Measurements from ENCODE around the gene FHAD1.

FHAD1 gene

DNA sequence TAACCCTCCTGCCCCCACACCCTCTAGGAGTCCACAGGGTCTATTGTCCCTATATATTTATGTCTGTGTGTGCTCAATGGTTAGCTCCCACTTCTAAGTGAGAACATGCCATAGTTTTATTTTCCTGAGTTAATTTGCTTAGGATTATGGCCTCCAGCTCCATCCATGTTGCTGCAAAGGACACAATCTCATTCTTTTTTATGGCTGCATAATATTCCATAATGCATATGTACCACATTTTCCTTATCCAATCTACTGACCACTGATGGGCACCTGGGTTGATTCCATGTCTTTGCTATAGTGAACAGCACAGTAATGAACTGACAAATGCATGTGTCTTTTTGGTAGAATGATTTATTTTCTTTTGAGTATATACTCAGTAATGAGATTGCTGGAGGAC lies 13.3 kb upstream of the FHAD1 start:
- H2AFZ ChIP-seq (ENCODE audit: low read depth, low read length) = no peak overlapping the region
- peaks cover 11% of the 10 kb centered on the region for H3K4me1 ChIP-seq (ENCODE audit: low read length)
- H4K20me1 ChIP-seq (ENCODE audit: insufficient read depth, low read length) = no peaks in the 10 kb centered on the region
- H3K9ac ChIP-seq (ENCODE audit: low read length) = no peak overlapping the region
- H3K27me3 ChIP-seq (ENCODE audit: low read depth, low read length) = no peaks in the 10 kb centered on the region
- no peak overlapping the region for H3K4me3 ChIP-seq (ENCODE audit: low read length)
- H3K36me3 ChIP-seq (replicated peaks; ENCODE audit: low read depth, low read length) = no peaks in the 10 kb centered on the region
- no peak overlapping the region for H3K4me2 ChIP-seq (ENCODE audit: low read length)
- no peak for TF ChIP-seq EZH2phosphoT487 (IDR thresholded peaks at IDR 0.05; ENCODE audit: low read depth)
- TF ChIP-seq, protein P1, sequence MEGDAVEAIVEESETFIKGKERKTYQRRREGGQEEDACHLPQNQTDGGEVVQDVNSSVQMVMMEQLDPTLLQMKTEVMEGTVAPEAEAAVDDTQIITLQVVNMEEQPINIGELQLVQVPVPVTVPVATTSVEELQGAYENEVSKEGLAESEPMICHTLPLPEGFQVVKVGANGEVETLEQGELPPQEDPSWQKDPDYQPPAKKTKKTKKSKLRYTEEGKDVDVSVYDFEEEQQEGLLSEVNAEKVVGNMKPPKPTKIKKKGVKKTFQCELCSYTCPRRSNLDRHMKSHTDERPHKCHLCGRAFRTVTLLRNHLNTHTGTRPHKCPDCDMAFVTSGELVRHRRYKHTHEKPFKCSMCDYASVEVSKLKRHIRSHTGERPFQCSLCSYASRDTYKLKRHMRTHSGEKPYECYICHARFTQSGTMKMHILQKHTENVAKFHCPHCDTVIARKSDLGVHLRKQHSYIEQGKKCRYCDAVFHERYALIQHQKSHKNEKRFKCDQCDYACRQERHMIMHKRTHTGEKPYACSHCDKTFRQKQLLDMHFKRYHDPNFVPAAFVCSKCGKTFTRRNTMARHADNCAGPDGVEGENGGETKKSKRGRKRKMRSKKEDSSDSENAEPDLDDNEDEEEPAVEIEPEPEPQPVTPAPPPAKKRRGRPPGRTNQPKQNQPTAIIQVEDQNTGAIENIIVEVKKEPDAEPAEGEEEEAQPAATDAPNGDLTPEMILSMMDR (IDR thresholded peaks at IDR 0.05; ENCODE audit: low read depth, low read length) = no peak
- H3K27ac ChIP-seq (ENCODE audit: low read length) = no peak overlapping the region
- no peaks in the 10 kb centered on the region for H3K9me3 ChIP-seq (ENCODE audit: insufficient read depth, low read length)
- no peaks in the 10 kb centered on the region for H3K79me2 ChIP-seq (ENCODE audit: low read length)

DNA sequence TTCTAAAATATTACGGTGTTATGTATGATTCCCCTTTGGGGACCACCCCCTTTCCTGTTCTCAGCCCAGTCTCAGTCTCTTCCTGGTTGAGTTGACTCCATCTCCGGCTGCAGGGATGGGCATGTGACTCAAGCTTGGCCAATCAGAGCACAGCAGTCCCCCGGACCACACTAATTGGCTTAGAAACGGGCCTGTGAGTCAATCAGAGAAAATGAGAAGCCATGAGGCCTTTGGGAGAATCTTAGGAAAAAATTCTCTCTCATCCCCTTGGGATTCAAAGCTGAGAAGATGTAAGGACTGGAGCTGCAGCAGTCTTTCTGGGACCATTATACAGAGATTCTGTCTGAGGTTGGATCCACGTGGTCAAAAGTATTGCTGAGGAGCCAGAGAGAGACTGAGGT lies 10.7 kb upstream of the FHAD1 start:
- Histone ChIP-seq H3K4me2 (ENCODE audit: low read length) (no peak overlapping the region), H2AFZ (ENCODE audit: low read depth, low read length) (no peak overlapping the region), H3K79me2 (ENCODE audit: low read length) (no peaks in the 10 kb centered on the region), H3K4me3 (ENCODE audit: low read length) (no peak overlapping the region), H3K36me3 (replicated peaks; ENCODE audit: low read depth, low read length) (no peaks in the 10 kb centered on the region), H3K9me3 (ENCODE audit: insufficient read depth, low read length) (no peaks in the 10 kb centered on the region), H3K27ac (ENCODE audit: low read length) (no peak overlapping the region), H3K9ac (ENCODE audit: low read length) (no peak overlapping the region), H3K27me3 (ENCODE audit: low read depth, low read length) (no peaks in the 10 kb centered on the region), H4K20me1 (ENCODE audit: insufficient read depth, low read length) (no peaks in the 10 kb centered on the region), H3K4me1 (ENCODE audit: low read length) (peaks cover 8% of the 10 kb centered on the region)
- TF ChIP-seq, protein P1 (IDR thresholded peaks at IDR 0.05; ENCODE audit: low read depth, low read length) = no peak
- TF ChIP-seq EZH2phosphoT487 (IDR thresholded peaks at IDR 0.05; ENCODE audit: low read depth) = no peak

- Histone ChIP-seq H3K4me3 (ENCODE audit: low read length) (no peak overlapping the region), H3K27ac (ENCODE audit: low read length) (no peak overlapping the region), H3K4me1 (ENCODE audit: low read length) (peaks cover 4% of the 10 kb centered on the region), H3K9me3 (ENCODE audit: insufficient read depth, low read length) (no peaks in the 10 kb centered on the region), H3K79me2 (ENCODE audit: low read length) (no peaks in the 10 kb centered on the region), H2AFZ (ENCODE audit: low read depth, low read length) (no peak overlapping the region), H3K36me3 (replicated peaks; ENCODE audit: low read depth, low read length) (no peaks in the 10 kb centered on the region), H3K4me2 (ENCODE audit: low read length) (no peak overlapping the region), H3K9ac (ENCODE audit: low read length) (no peak overlapping the region), H4K20me1 (ENCODE audit: insufficient read depth, low read length) (no peaks in the 10 kb centered on the region), H3K27me3 (ENCODE audit: low read depth, low read length) (no peaks in the 10 kb centered on the region)
- no peak for TF ChIP-seq EZH2phosphoT487 (IDR thresholded peaks at IDR 0.05; ENCODE audit: low read depth)
- TF ChIP-seq, protein P1 (IDR thresholded peaks at IDR 0.05; ENCODE audit: low read depth, low read length) = no peak
These were observed 10.3 kb upstream of the FHAD1 start for GRCh38 chr1:15236746-15237145.

DNA sequence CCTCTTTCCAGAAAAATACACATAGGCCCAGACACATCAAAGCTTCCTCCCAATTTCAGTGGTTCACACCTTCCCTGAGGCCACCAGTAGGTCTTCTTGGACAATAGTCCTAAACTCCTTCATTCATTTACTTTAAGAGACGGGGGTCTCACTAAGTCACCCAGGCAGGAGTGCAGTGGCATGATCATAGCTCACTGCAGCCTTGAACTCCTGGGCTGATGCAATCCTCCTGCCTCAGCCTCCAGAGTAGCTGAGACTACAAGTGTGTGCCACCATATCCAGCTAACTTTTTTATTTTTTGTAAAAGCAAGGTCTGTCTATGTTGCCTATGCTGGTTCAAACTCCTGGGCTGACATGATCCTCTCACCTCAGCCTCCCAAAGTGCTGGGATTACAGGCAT lies 8.2 kb upstream of the FHAD1 start:
- no peak overlapping the region for H3K9ac ChIP-seq (ENCODE audit: low read length)

More for the DNA sequence above, 8.2 kb upstream of the FHAD1 start:
- Histone ChIP-seq H4K20me1 (ENCODE audit: insufficient read depth, low read length) (no peaks in the 10 kb centered on the region), H2AFZ (ENCODE audit: low read depth, low read length) (no peak overlapping the region), H3K4me2 (ENCODE audit: low read length) (no peak overlapping the region), H3K36me3 (replicated peaks; ENCODE audit: low read depth, low read length) (no peaks in the 10 kb centered on the region), H3K4me1 (ENCODE audit: low read length) (peaks cover 6% of the 10 kb centered on the region), H3K27ac (ENCODE audit: low read length) (no peak overlapping the region), H3K27me3 (ENCODE audit: low read depth, low read length) (no peaks in the 10 kb centered on the region), H3K9me3 (ENCODE audit: insufficient read depth, low read length) (no peaks in the 10 kb centered on the region), H3K79me2 (ENCODE audit: low read length) (no peaks in the 10 kb centered on the region), H3K4me3 (ENCODE audit: low read length) (no peak overlapping the region)
- TF ChIP-seq EZH2phosphoT487 (IDR thresholded peaks at IDR 0.05; ENCODE audit: low read depth) = no peak
- TF ChIP-seq, protein P1 (IDR thresholded peaks at IDR 0.05; ENCODE audit: low read depth, low read length) = no peak
